HEK293 (cell line): ENCODE measurements around the gene CCIN.

Source experiments
- CTCF ChIA-PET: fragments of 350-600 bp; formaldehyde crosslinking; extraction: SDS; loops from one replicate; lab custom pipeline; 2021; ENCODE audit warnings: antibody characterized with exemption; lab: Yijun Ruan, JAX
- POLR2A ChIA-PET: fragments of 300-600 bp; formaldehyde crosslinking; extraction: SDS; loops from one replicate; lab custom pipeline; 2020; ENCODE audit warnings: antibody characterized with exemption, inconsistent platforms; lab: Yijun Ruan, JAX
- H3K27ac ChIP-seq: fragments of 200-500 bp; sonication (Bioruptor generic); 2 replicates; pipeline ENCODE4 v1.5.1; 2014; ENCODE audit warnings: low read depth, low read length, control low read depth, inconsistent platforms; ENCODE audit errors: extremely low read depth
- H3K36me3 ChIP-seq, 2 experiments: fragments of 200-500 bp in 1 of 2; sonication (Bioruptor generic) in 1 of 2; 1 replicate in 1 of 2; 2 replicates in 1 of 2; pipeline ENCODE4 v1.5.1; 2014 to 2017; ENCODE audit warnings: inconsistent platforms in 2 of 2, low read length in 2 of 2; ENCODE audit not compliant: control insufficient read depth in 2 of 2, insufficient read depth in 1 of 2
- H3K4me1 ChIP-seq: fragments of 200-500 bp; sonication (Bioruptor generic); 2 replicates; pipeline ENCODE4 v1.5.1; 2014; ENCODE audit warnings: mild to moderate bottlenecking, low read length, inconsistent platforms; ENCODE audit not compliant: control insufficient read depth, insufficient read depth
- H3K4me3 ChIP-seq: 2 replicates; pipeline ENCODE4 v1.5.1; 2011; ENCODE audit warnings: low read depth, mild to moderate bottlenecking, control low read depth, low read length, moderate library complexity
- H3K9me3 ChIP-seq: fragments of 200-500 bp; sonication (Bioruptor generic); 2 replicates; pipeline ENCODE4 v1.5.1; 2014; ENCODE audit warnings: low read depth, low read length, inconsistent platforms; ENCODE audit not compliant: control insufficient read depth, insufficient read depth
- ATF2 ChIP-seq: fragments of 450-650 bp; formaldehyde crosslinking; IDR thresholded peaks from 2 replicates; pipeline ENCODE4 v1.5.1; 2016; ENCODE audit warnings: missing biosample characterization, missing genetic modification characterization, low read depth
- BCL6B ChIP-seq: fragments of 450-650 bp; formaldehyde crosslinking; IDR thresholded peaks from 2 replicates; pipeline ENCODE4 v1.5.1; 2017; ENCODE audit warnings: missing biosample characterization, missing genetic modification characterization
- IKZF3 ChIP-seq: fragments of 450-650 bp; IDR thresholded peaks from 2 replicates; pipeline ENCODE4 v1.5.0; 2018; ENCODE audit warnings: missing biosample characterization, mild to moderate bottlenecking, missing genetic modification characterization, moderate library complexity
- PATZ1 ChIP-seq: fragments of 450-650 bp; formaldehyde crosslinking; IDR thresholded peaks from 2 replicates; pipeline ENCODE4 v1.5.1; 2016; ENCODE audit warnings: missing biosample characterization, missing genetic modification characterization
- YY1 ChIP-seq: fragments of 450-650 bp; formaldehyde crosslinking; IDR thresholded peaks from 2 replicates; pipeline ENCODE4 v1.5.1; 2018; ENCODE audit warnings: missing biosample characterization, missing genetic modification characterization
- ZBTB1 ChIP-seq: fragments of 450-650 bp; formaldehyde crosslinking; IDR thresholded peaks from 2 replicates; pipeline ENCODE4 v1.5.1; 2016; ENCODE audit warnings: missing biosample characterization, missing genetic modification characterization
- ZBTB17 ChIP-seq: fragments of 450-650 bp; formaldehyde crosslinking; IDR thresholded peaks from 2 replicates; pipeline ENCODE4 v1.5.1; 2016; ENCODE audit warnings: missing biosample characterization, missing genetic modification characterization
- ZBTB21 ChIP-seq: fragments of 450-650 bp; formaldehyde crosslinking; IDR thresholded peaks from 2 replicates; pipeline ENCODE4 v1.5.1; 2017; ENCODE audit warnings: missing biosample characterization, missing genetic modification characterization
- ZNF112 ChIP-seq: fragments of 450-650 bp; formaldehyde crosslinking; IDR thresholded peaks from 2 replicates; pipeline ENCODE4 v1.5.0; 2017; ENCODE audit warnings: missing biosample characterization, missing genetic modification characterization
- ZNF140 ChIP-seq: fragments of 450-650 bp; formaldehyde crosslinking; IDR thresholded peaks from 2 replicates; pipeline ENCODE4 v1.5.1; 2016; ENCODE audit warnings: missing biosample characterization, missing genetic modification characterization
- ZNF169 ChIP-seq: fragments of 450-650 bp; formaldehyde crosslinking; IDR thresholded peaks from 2 replicates; pipeline ENCODE4 v1.5.1; 2016; ENCODE audit warnings: missing biosample characterization, missing genetic modification characterization
- ZNF174 ChIP-seq: fragments of 450-650 bp; formaldehyde crosslinking; IDR thresholded peaks from 2 replicates; pipeline ENCODE4 v1.5.0; 2017; ENCODE audit warnings: missing biosample characterization, mild to moderate bottlenecking, missing genetic modification characterization
- ZNF184 ChIP-seq: fragments of 450-650 bp; IDR thresholded peaks from 2 replicates; pipeline ENCODE4 v1.5.1; 2018; ENCODE audit warnings: missing biosample characterization, mild to moderate bottlenecking, missing genetic modification characterization
- ZNF19 ChIP-seq: fragments of 450-650 bp; formaldehyde crosslinking; IDR thresholded peaks from 2 replicates; pipeline ENCODE4; 2016; ENCODE audit warnings: missing biosample characterization, missing genetic modification characterization, low read depth
- ZNF24 ChIP-seq: fragments of 450-650 bp; formaldehyde crosslinking; IDR thresholded peaks from 2 replicates; pipeline ENCODE4 v1.5.1; 2016; ENCODE audit warnings: missing biosample characterization, missing genetic modification characterization
- ZNF248 ChIP-seq: fragments of 450-650 bp; formaldehyde crosslinking; IDR thresholded peaks from 2 replicates; pipeline ENCODE4 v1.5.1; 2017; ENCODE audit warnings: missing biosample characterization, missing genetic modification characterization
- ZNF37A ChIP-seq: fragments of 450-650 bp; IDR thresholded peaks from 2 replicates; pipeline ENCODE4 v1.5.1; 2018; ENCODE audit warnings: missing biosample characterization, missing genetic modification characterization
- ZNF394 ChIP-seq: fragments of 450-650 bp; formaldehyde crosslinking; IDR thresholded peaks from 2 replicates; pipeline ENCODE4 v1.5.1; 2016; ENCODE audit warnings: missing biosample characterization, missing genetic modification characterization, mild to moderate bottlenecking, moderate library complexity, borderline replicate concordance
- ZNF416 ChIP-seq: fragments of 450-650 bp; formaldehyde crosslinking; IDR thresholded peaks from 2 replicates; pipeline ENCODE4 v1.5.1; 2016; ENCODE audit warnings: missing biosample characterization, missing genetic modification characterization
- ZNF530 ChIP-seq: fragments of 450-650 bp; formaldehyde crosslinking; IDR thresholded peaks from 2 replicates; pipeline ENCODE4 v1.5.1; 2016; ENCODE audit warnings: low read depth, missing biosample characterization, missing genetic modification characterization
- ZNF544 ChIP-seq: fragments of 450-650 bp; formaldehyde crosslinking; IDR thresholded peaks from 2 replicates; pipeline ENCODE4 v1.5.0; 2017; ENCODE audit warnings: missing biosample characterization, missing genetic modification characterization
- ZNF549 ChIP-seq: fragments of 450-650 bp; IDR thresholded peaks from 2 replicates; pipeline ENCODE4 v1.5.1; 2018; ENCODE audit warnings: missing biosample characterization, missing genetic modification characterization, mild to moderate bottlenecking, inconsistent platforms, moderate library complexity
- ZNF626 ChIP-seq: fragments of 450-650 bp; sonication (Bioruptor Pico); formaldehyde crosslinking; IDR thresholded peaks from 2 replicates; pipeline ENCODE4 v1.5.1; 2018; ENCODE audit warnings: missing biosample characterization, missing genetic modification characterization, inconsistent platforms
- ZNF629 ChIP-seq: fragments of 450-650 bp; formaldehyde crosslinking; IDR thresholded peaks from 2 replicates; pipeline ENCODE4 v1.5.1; 2017; ENCODE audit warnings: missing biosample characterization, missing genetic modification characterization
- ZNF658 ChIP-seq: fragments of 450-650 bp; formaldehyde crosslinking; IDR thresholded peaks from 2 replicates; pipeline ENCODE4; 2016; ENCODE audit warnings: missing biosample characterization, missing genetic modification characterization
- ZNF660 ChIP-seq: fragments of 450-650 bp; IDR thresholded peaks from 2 replicates; pipeline ENCODE4 v1.5.1; 2018; ENCODE audit warnings: missing biosample characterization, mild to moderate bottlenecking, missing genetic modification characterization
- ZNF664 ChIP-seq: fragments of 450-650 bp; formaldehyde crosslinking; IDR thresholded peaks from 2 replicates; pipeline ENCODE4 v1.5.1; 2016; ENCODE audit warnings: missing biosample characterization, missing genetic modification characterization
- ZNF677 ChIP-seq: fragments of 450-650 bp; IDR thresholded peaks from 2 replicates; pipeline ENCODE4 v1.5.0; 2018; ENCODE audit warnings: missing biosample characterization, mild to moderate bottlenecking, missing genetic modification characterization, moderate library complexity
- ZNF792 ChIP-seq: fragments of 450-650 bp; formaldehyde crosslinking; IDR thresholded peaks from 2 replicates; pipeline ENCODE4 v1.5.1; 2016; ENCODE audit warnings: missing biosample characterization, missing genetic modification characterization
- ZNF837 ChIP-seq: fragments of 450-650 bp; formaldehyde crosslinking; IDR thresholded peaks from 2 replicates; pipeline ENCODE4 v1.5.1; 2016; ENCODE audit warnings: missing biosample characterization, missing genetic modification characterization
- ZSCAN18 ChIP-seq: fragments of 450-650 bp; formaldehyde crosslinking; IDR thresholded peaks from 2 replicates; pipeline ENCODE4 v1.5.1; 2016; ENCODE audit warnings: missing biosample characterization, missing genetic modification characterization

Gene CCIN

GRCh38 chr9:36147441-36148175, 21.6 kb upstream of the CCIN start (continued):
- TF ChIP-seq BCL6B (tag by site-specific recombination) (no peak), ZNF19 (tag by site-specific recombination) (no peak), ZNF24 (tag by site-specific recombination) (no peak)

GRCh38 chr9:36148311-36149051, 20.7 kb upstream of the CCIN start:
- Histone ChIP-seq H3K4me3 (no peak overlapping the region), H3K27ac (no peak overlapping the region), H3K36me3 (no peaks in the 10 kb centered on the region), H3K4me1 (peaks cover 3% of the 10 kb centered on the region; the same call in 1 of the 2 replicates), H3K9me3 (no peaks in the 10 kb centered on the region)
- CTCF ChIA-PET = interaction anchor here (0.5 to 1.1 kb wide), 8 partner anchors 11 to 215 kb away, joined by 3 to 5 read pairs (median 3); partner anchors contain the start of gene CCIN
- POLR2A ChIA-PET = interaction anchor here (1.1 to 4.2 kb wide), 7 partner anchors 9 to 47 kb away, joined by 3 to 23 read pairs (median 5); partner anchors contain the start of genes CLTA and GLIPR2
- TF ChIP-seq ZNF416 (no peak), ZNF792 (tag by site-specific recombination) (no peak), ZNF37A (tag by site-specific recombination) (0 out of 2 replicates have a peak, but pooled peaks have one; percentile 45), ZNF660 (tag by site-specific recombination) (peak; percentile 97), ATF2 (tag by site-specific recombination) (no peak), ZNF530 (tag by site-specific recombination) (no peak), ZNF184 (peak; percentile 80; the same call in 1 of the 2 replicates), PATZ1 (tag by site-specific recombination) (peak; percentile 67), ZBTB21 (tag by site-specific recombination) (no peak), ZSCAN18 (tag by site-specific recombination) (no peak), ZNF169 (tag by site-specific recombination) (no peak), ZBTB17 (tag by site-specific recombination) (peak; percentile 49), IKZF3 (tag by site-specific recombination) (no peak), ZNF629 (no peak), ZNF112 (tag by site-specific recombination) (no peak), ZNF544 (tag by site-specific recombination) (peak; percentile 73; the same call in 1 of the 2 replicates), ZNF626 (tag by site-specific recombination) (no peak), ZNF549 (tag by site-specific recombination) (no peak), ZNF174 (no peak), ZNF248 (tag by site-specific recombination) (no peak), ZNF394 (no peak), ZNF658 (no peak), YY1 (no peak), ZBTB1 (tag by site-specific recombination) (no peak), ZNF677 (no peak), ZNF664 (tag by site-specific recombination) (no peak), ZNF837 (tag by site-specific recombination) (no peak), ZNF140 (tag by site-specific recombination) (no peak)
